HEK293 (cell line): Measurements from ENCODE around the gene ITSN1.

Experiments used
- CTCF ChIA-PET: fragments of 350-600 bp; formaldehyde crosslinking; extraction: SDS; loops from one replicate; lab custom pipeline; 2021; ENCODE audit warnings: antibody characterized with exemption; lab: Yijun Ruan, JAX
- POLR2A ChIA-PET: fragments of 300-600 bp; formaldehyde crosslinking; extraction: SDS; loops from one replicate; lab custom pipeline; 2020; ENCODE audit warnings: antibody characterized with exemption, inconsistent platforms; lab: Yijun Ruan, JAX
- H3K27ac ChIP-seq: fragments of 200-500 bp; sonication (Bioruptor generic); 2 replicates; pipeline ENCODE4 v1.5.1; 2014; ENCODE audit warnings: low read depth, low read length, control low read depth, inconsistent platforms; ENCODE audit errors: extremely low read depth
- H3K36me3 ChIP-seq, 2 experiments: fragments of 200-500 bp in 1 of 2; sonication (Bioruptor generic) in 1 of 2; 1 replicate in 1 of 2; 2 replicates in 1 of 2; pipeline ENCODE4 v1.5.1; 2014 to 2017; ENCODE audit warnings: inconsistent platforms in 2 of 2, low read length in 2 of 2; ENCODE audit not compliant: control insufficient read depth in 2 of 2, insufficient read depth in 1 of 2
- H3K4me1 ChIP-seq: fragments of 200-500 bp; sonication (Bioruptor generic); 2 replicates; pipeline ENCODE4 v1.5.1; 2014; ENCODE audit warnings: mild to moderate bottlenecking, low read length, inconsistent platforms; ENCODE audit not compliant: control insufficient read depth, insufficient read depth
- H3K4me3 ChIP-seq: 2 replicates; pipeline ENCODE4 v1.5.1; 2011; ENCODE audit warnings: low read depth, mild to moderate bottlenecking, control low read depth, low read length, moderate library complexity
- H3K9me3 ChIP-seq: fragments of 200-500 bp; sonication (Bioruptor generic); 2 replicates; pipeline ENCODE4 v1.5.1; 2014; ENCODE audit warnings: low read depth, low read length, inconsistent platforms; ENCODE audit not compliant: control insufficient read depth, insufficient read depth
- MYNN ChIP-seq: fragments of 450-650 bp; formaldehyde crosslinking; IDR thresholded peaks from 2 replicates; pipeline ENCODE4 v1.5.1; 2016; ENCODE audit warnings: missing biosample characterization, missing genetic modification characterization, borderline replicate concordance
- ZBTB7A ChIP-seq: fragments of 450-650 bp; formaldehyde crosslinking; IDR thresholded peaks from 2 replicates; pipeline ENCODE4 v1.5.1; 2016; ENCODE audit warnings: low read depth, missing biosample characterization, missing genetic modification characterization
- ZNF354C ChIP-seq: fragments of 450-650 bp; formaldehyde crosslinking; IDR thresholded peaks from 2 replicates; pipeline ENCODE4 v1.5.1; 2016; ENCODE audit warnings: missing biosample characterization, missing genetic modification characterization, low read depth, borderline replicate concordance
- ZNF626 ChIP-seq: fragments of 450-650 bp; sonication (Bioruptor Pico); formaldehyde crosslinking; IDR thresholded peaks from 2 replicates; pipeline ENCODE4 v1.5.1; 2018; ENCODE audit warnings: missing biosample characterization, missing genetic modification characterization, inconsistent platforms
- ZNF660 ChIP-seq: fragments of 450-650 bp; IDR thresholded peaks from 2 replicates; pipeline ENCODE4 v1.5.1; 2018; ENCODE audit warnings: missing biosample characterization, mild to moderate bottlenecking, missing genetic modification characterization
- ZNF677 ChIP-seq: fragments of 450-650 bp; IDR thresholded peaks from 2 replicates; pipeline ENCODE4 v1.5.0; 2018; ENCODE audit warnings: missing biosample characterization, mild to moderate bottlenecking, missing genetic modification characterization, moderate library complexity
- ZNF707 ChIP-seq: fragments of 450-650 bp; formaldehyde crosslinking; IDR thresholded peaks from 2 replicates; pipeline ENCODE4 v1.5.1; 2016; ENCODE audit warnings: missing biosample characterization, missing genetic modification characterization
- TF ChIP-seq, protein P1 (sequence below): fragments of 450-650 bp; formaldehyde crosslinking; IDR thresholded peaks from 2 replicates; pipeline ENCODE4 v1.5.1; 2016; ENCODE audit warnings: missing biosample characterization, missing genetic modification characterization, borderline replicate concordance
- TF ChIP-seq, protein P2 (sequence below): fragments of 450-650 bp; formaldehyde crosslinking; IDR thresholded peaks from 2 replicates; pipeline ENCODE4 v1.5.1; 2017; ENCODE audit warnings: missing biosample characterization, missing genetic modification characterization
- TF ChIP-seq, protein P3 (sequence below): fragments of 450-650 bp; formaldehyde crosslinking; IDR thresholded peaks from 2 replicates; pipeline ENCODE4 v1.5.1; 2017; ENCODE audit warnings: missing biosample characterization, missing genetic modification characterization
- TF ChIP-seq, protein P4 (sequence below): fragments of 450-650 bp; formaldehyde crosslinking; IDR thresholded peaks from 2 replicates; pipeline ENCODE4 v1.5.1; 2017; ENCODE audit warnings: missing biosample characterization, missing genetic modification characterization
- TF ChIP-seq, protein P5 (sequence below): fragments of 450-650 bp; formaldehyde crosslinking; IDR thresholded peaks from 2 replicates; pipeline ENCODE4 v1.5.1; 2016; ENCODE audit warnings: missing biosample characterization, missing genetic modification characterization
- TF ChIP-seq, protein P6 (sequence below): fragments of 450-650 bp; formaldehyde crosslinking; IDR thresholded peaks from 2 replicates; pipeline ENCODE4 v1.5.1; 2016; ENCODE audit warnings: missing biosample characterization, missing genetic modification characterization

The ITSN1 gene

DNA sequence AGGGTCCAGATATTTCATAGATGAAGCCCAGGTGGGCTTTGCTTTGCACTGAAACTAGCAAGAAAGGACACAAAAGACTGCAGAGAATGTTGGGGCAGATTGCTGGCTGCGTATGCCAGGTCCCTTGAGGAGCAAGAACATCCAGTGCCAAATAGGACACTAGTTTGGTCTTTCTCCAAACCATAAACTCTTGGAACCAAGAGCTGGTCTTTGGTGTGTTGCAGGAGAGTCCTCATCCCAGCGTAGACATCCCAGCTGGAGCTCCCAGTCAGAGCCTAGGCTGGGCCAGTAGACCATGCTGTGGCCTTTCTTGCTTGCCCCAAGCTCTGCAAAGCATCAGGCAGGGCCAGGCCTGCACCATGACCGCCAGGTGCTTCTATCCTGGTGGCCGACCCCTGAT, 185.8 kb downstream of the ITSN1 start:
- Histone ChIP-seq H3K27ac (no peak overlapping the region), H3K4me3 (no peak overlapping the region), H3K36me3 (peaks cover 7 to 43% of the 10 kb centered on the region in 2 experiments), H3K4me1 (no peaks in the 10 kb centered on the region), H3K9me3 (no peaks in the 10 kb centered on the region)
- ChIA-PET CTCF (no interaction called here), POLR2A (interaction anchor here (0.5 kb wide), 1 partner anchor 92 kb away, joined by 3 read pairs; no protein-coding TSS in a partner anchor)
- TF ChIP-seq ZNF707 (tag by site-specific recombination) (no peak), ZBTB7A (tag by site-specific recombination) (no peak), ZNF677 (tag by site-specific recombination) (no peak), ZNF354C (tag by site-specific recombination) (no peak), MYNN (tag by site-specific recombination) (no peak), ZNF626 (no peak), ZNF660 (no peak)
- TF ChIP-seq, protein P1, sequence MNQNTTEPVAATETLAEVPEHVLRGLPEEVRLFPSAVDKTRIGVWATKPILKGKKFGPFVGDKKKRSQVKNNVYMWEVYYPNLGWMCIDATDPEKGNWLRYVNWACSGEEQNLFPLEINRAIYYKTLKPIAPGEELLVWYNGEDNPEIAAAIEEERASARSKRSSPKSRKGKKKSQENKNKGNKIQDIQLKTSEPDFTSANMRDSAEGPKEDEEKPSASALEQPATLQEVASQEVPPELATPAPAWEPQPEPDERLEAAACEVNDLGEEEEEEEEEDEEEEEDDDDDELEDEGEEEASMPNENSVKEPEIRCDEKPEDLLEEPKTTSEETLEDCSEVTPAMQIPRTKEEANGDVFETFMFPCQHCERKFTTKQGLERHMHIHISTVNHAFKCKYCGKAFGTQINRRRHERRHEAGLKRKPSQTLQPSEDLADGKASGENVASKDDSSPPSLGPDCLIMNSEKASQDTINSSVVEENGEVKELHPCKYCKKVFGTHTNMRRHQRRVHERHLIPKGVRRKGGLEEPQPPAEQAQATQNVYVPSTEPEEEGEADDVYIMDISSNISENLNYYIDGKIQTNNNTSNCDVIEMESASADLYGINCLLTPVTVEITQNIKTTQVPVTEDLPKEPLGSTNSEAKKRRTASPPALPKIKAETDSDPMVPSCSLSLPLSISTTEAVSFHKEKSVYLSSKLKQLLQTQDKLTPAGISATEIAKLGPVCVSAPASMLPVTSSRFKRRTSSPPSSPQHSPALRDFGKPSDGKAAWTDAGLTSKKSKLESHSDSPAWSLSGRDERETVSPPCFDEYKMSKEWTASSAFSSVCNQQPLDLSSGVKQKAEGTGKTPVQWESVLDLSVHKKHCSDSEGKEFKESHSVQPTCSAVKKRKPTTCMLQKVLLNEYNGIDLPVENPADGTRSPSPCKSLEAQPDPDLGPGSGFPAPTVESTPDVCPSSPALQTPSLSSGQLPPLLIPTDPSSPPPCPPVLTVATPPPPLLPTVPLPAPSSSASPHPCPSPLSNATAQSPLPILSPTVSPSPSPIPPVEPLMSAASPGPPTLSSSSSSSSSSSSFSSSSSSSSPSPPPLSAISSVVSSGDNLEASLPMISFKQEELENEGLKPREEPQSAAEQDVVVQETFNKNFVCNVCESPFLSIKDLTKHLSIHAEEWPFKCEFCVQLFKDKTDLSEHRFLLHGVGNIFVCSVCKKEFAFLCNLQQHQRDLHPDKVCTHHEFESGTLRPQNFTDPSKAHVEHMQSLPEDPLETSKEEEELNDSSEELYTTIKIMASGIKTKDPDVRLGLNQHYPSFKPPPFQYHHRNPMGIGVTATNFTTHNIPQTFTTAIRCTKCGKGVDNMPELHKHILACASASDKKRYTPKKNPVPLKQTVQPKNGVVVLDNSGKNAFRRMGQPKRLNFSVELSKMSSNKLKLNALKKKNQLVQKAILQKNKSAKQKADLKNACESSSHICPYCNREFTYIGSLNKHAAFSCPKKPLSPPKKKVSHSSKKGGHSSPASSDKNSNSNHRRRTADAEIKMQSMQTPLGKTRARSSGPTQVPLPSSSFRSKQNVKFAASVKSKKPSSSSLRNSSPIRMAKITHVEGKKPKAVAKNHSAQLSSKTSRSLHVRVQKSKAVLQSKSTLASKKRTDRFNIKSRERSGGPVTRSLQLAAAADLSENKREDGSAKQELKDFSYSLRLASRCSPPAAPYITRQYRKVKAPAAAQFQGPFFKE (tag by site-specific recombination): no peak
- TF ChIP-seq, protein P2, sequence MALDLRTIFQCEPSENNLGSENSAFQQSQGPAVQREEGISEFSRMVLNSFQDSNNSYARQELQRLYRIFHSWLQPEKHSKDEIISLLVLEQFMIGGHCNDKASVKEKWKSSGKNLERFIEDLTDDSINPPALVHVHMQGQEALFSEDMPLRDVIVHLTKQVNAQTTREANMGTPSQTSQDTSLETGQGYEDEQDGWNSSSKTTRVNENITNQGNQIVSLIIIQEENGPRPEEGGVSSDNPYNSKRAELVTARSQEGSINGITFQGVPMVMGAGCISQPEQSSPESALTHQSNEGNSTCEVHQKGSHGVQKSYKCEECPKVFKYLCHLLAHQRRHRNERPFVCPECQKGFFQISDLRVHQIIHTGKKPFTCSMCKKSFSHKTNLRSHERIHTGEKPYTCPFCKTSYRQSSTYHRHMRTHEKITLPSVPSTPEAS: no peak
- TF ChIP-seq, protein P3, sequence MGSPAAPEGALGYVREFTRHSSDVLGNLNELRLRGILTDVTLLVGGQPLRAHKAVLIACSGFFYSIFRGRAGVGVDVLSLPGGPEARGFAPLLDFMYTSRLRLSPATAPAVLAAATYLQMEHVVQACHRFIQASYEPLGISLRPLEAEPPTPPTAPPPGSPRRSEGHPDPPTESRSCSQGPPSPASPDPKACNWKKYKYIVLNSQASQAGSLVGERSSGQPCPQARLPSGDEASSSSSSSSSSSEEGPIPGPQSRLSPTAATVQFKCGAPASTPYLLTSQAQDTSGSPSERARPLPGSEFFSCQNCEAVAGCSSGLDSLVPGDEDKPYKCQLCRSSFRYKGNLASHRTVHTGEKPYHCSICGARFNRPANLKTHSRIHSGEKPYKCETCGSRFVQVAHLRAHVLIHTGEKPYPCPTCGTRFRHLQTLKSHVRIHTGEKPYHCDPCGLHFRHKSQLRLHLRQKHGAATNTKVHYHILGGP: no peak
- TF ChIP-seq, protein P4, sequence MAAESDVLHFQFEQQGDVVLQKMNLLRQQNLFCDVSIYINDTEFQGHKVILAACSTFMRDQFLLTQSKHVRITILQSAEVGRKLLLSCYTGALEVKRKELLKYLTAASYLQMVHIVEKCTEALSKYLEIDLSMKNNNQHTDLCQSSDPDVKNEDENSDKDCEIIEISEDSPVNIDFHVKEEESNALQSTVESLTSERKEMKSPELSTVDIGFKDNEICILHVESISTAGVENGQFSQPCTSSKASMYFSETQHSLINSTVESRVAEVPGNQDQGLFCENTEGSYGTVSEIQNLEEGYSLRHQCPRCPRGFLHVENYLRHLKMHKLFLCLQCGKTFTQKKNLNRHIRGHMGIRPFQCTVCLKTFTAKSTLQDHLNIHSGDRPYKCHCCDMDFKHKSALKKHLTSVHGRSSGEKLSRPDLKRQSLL (tag by site-specific recombination): no peak
- TF ChIP-seq, protein P5, sequence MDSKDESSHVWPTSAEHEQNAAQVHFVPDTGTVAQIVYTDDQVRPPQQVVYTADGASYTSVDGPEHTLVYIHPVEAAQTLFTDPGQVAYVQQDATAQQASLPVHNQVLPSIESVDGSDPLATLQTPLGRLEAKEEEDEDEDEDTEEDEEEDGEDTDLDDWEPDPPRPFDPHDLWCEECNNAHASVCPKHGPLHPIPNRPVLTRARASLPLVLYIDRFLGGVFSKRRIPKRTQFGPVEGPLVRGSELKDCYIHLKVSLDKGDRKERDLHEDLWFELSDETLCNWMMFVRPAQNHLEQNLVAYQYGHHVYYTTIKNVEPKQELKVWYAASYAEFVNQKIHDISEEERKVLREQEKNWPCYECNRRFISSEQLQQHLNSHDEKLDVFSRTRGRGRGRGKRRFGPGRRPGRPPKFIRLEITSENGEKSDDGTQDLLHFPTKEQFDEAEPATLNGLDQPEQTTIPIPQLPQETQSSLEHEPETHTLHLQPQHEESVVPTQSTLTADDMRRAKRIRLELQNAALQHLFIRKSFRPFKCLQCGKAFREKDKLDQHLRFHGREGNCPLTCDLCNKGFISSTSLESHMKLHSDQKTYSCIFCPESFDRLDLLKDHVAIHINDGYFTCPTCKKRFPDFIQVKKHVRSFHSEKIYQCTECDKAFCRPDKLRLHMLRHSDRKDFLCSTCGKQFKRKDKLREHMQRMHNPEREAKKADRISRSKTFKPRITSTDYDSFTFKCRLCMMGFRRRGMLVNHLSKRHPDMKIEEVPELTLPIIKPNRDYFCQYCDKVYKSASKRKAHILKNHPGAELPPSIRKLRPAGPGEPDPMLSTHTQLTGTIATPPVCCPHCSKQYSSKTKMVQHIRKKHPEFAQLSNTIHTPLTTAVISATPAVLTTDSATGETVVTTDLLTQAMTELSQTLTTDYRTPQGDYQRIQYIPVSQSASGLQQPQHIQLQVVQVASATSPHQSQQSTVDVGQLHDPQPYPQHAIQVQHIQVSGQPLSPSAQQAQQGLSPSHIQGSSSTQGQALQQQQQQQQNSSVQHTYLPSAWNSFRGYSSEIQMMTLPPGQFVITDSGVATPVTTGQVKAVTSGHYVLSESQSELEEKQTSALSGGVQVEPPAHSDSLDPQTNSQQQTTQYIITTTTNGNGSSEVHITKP: no peak
- TF ChIP-seq, protein P6, sequence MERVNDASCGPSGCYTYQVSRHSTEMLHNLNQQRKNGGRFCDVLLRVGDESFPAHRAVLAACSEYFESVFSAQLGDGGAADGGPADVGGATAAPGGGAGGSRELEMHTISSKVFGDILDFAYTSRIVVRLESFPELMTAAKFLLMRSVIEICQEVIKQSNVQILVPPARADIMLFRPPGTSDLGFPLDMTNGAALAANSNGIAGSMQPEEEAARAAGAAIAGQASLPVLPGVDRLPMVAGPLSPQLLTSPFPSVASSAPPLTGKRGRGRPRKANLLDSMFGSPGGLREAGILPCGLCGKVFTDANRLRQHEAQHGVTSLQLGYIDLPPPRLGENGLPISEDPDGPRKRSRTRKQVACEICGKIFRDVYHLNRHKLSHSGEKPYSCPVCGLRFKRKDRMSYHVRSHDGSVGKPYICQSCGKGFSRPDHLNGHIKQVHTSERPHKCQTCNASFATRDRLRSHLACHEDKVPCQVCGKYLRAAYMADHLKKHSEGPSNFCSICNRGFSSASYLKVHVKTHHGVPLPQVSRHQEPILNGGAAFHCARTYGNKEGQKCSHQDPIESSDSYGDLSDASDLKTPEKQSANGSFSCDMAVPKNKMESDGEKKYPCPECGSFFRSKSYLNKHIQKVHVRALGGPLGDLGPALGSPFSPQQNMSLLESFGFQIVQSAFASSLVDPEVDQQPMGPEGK (tag by site-specific recombination): no peak
- TF ChIP-seq, all 188 proteins: peak for 0
